Adipose tissue (tissue), 3 donors: ENCODE measurements around the gene SCAPER. TPM values are rescaled to one million over a fixed set of nuclear protein-coding genes. Genes with fewer than 3 reads are reported as not detected.

Source experiments
- H3K27ac ChIP-seq: one replicate; pipeline ENCODE4 v1.5.1; 2013; ENCODE audit warnings: low read depth, low read length
- WGBS, 3 donors: extraction: QIAGEN DNeasy Blood & Tissue Kit; methylation state at CpG; one replicate each; pipeline ENCODE4 v1.1.7; 2013; 5-methylcytosine and 5-hydroxymethylcytosine counted together
- polyA plus RNA-seq, 3 donors: library from polyadenylated mRNA; stranded (reverse); fragments of 200-250 nt; gene quantifications; one replicate each; pipeline ENCODE4 v1.2.3, GENCODE V29; 2013
- donor health status: healthy with polysubstance abuse.
- donor health status: Bipolar disorder and iron deficiency.
- donor health status: healthy.

Gene SCAPER
- polyA plus RNA-seq, 3 donors = 5.4 to 9.6 (median 8.5) TPM

GRCh38 chr15:76815421-76815820, 89.7 kb downstream of the SCAPER start:
- WGBS, 3 donors = 95 to 96% (median 95%) methylated on average over 5 of the region's 5 CpGs

GRCh38 chr15:76812381-76812780, 92.8 kb downstream of the SCAPER start:
- H3K27ac ChIP-seq = no peak overlapping the region
- WGBS, 3 donors = 94 to 98% (median 96%) methylated on average over 4 of the region's 4 CpGs

More at GRCh38 chr15:76815421-76815820, 89.7 kb downstream of the SCAPER start:
- no peak overlapping the region for H3K27ac ChIP-seq

GRCh38 chr15:76809412-76810103, 95.6 kb downstream of the SCAPER start:
- 81 to 97% (median 94%) methylated on average over 3 of the region's 3 CpGs for WGBS, 3 donors
- H3K27ac ChIP-seq = no peak overlapping the region

- WGBS, 3 donors = 73 to 79% (median 78%) methylated on average over 1 of the region's 1 CpG
- no peak overlapping the region for H3K27ac ChIP-seq
Measured at GRCh38 chr15:76803049-76803571, 102.0 kb downstream of the SCAPER start.

- WGBS, 3 donors = 97 to 100% (median 99%) methylated on average over 3 of the region's 3 CpGs
- no peak overlapping the region for H3K27ac ChIP-seq
Measured at GRCh38 chr15:76802411-76802810, 102.7 kb downstream of the SCAPER start.

GRCh38 chr15:76799760-76800159, 105.4 kb downstream of the SCAPER start:
- no peak overlapping the region for H3K27ac ChIP-seq
- WGBS, 3 donors = 79 to 98% (median 97%) methylated on average over 2 of the region's 2 CpGs

- H3K27ac ChIP-seq = no peak overlapping the region
- WGBS, 3 donors = 81 to 87% (median 82%) methylated on average over 5 of the region's 5 CpGs
Measured at GRCh38 chr15:76795217-76795616, 109.9 kb downstream of the SCAPER start.

- no peak overlapping the region for H3K27ac ChIP-seq
Measured at GRCh38 chr15:76793162-76793561, 112.0 kb downstream of the SCAPER start.

- H3K27ac ChIP-seq = no peak overlapping the region
- WGBS, 3 donors = 83 to 93% (median 89%) methylated on average over 2 of the region's 2 CpGs
Measured at GRCh38 chr15:76791511-76791910, 113.6 kb downstream of the SCAPER start.

- 98 to 99% (median 98%) methylated on average over 4 of the region's 4 CpGs for WGBS, 3 donors
Measured at GRCh38 chr15:76787273-76787672, 117.9 kb downstream of the SCAPER start.

GRCh38 chr15:76776969-76777368, 128.2 kb downstream of the SCAPER start:
- no peak overlapping the region for H3K27ac ChIP-seq

More at GRCh38 chr15:76787273-76787672, 117.9 kb downstream of the SCAPER start:
- no peak overlapping the region for H3K27ac ChIP-seq

GRCh38 chr15:76776480-76776879, 128.7 kb downstream of the SCAPER start:
- WGBS, 3 donors = 63 to 88% (median 71%) methylated on average over 1 of the region's 1 CpG
- no peak overlapping the region for H3K27ac ChIP-seq

GRCh38 chr15:76773234-76773633, 131.9 kb downstream of the SCAPER start:
- H3K27ac ChIP-seq = no peak overlapping the region
- WGBS, 3 donors = 93 to 100% (median 94%) methylated on average over 1 of the region's 1 CpG

- WGBS, 3 donors = 31 to 89% (median 87%) methylated on average over 1 of the region's 1 CpG
- H3K27ac ChIP-seq = no peak overlapping the region
Measured at GRCh38 chr15:76772776-76773175, 132.4 kb downstream of the SCAPER start.

GRCh38 chr15:76764004-76764403, 141.1 kb downstream of the SCAPER start:
- WGBS, 3 donors = 94 to 97% (median 95%) methylated on average over 3 of the region's 3 CpGs
- no peak overlapping the region for H3K27ac ChIP-seq

- WGBS, 3 donors = 98 to 100% (median 99%) methylated on average over 2 of the region's 2 CpGs
- no peak overlapping the region for H3K27ac ChIP-seq
Measured at GRCh38 chr15:76763554-76763953, 141.6 kb downstream of the SCAPER start.

GRCh38 chr15:76756381-76756780, 148.8 kb downstream of the SCAPER start:
- H3K27ac ChIP-seq = no peak overlapping the region

- no peak overlapping the region for H3K27ac ChIP-seq
- 68 to 96% (median 75%) methylated on average over 6 of the region's 6 CpGs for WGBS, 3 donors
Measured at GRCh38 chr15:76753771-76754170, 151.4 kb downstream of the SCAPER start.

GRCh38 chr15:76753131-76753530, 152.0 kb downstream of the SCAPER start:
- WGBS, 3 donors = 91 to 97% (median 95%) methylated on average over 1 of the region's 1 CpG
- no peak overlapping the region for H3K27ac ChIP-seq

- H3K27ac ChIP-seq = no peak overlapping the region
Measured at GRCh38 chr15:76752549-76752948, 152.6 kb downstream of the SCAPER start.
